Gastrocnemius medialis (tissue), 4 donors: ENCODE results near the gene MAGEF1. TPM values are rescaled to one million over a fixed set of nuclear protein-coding genes. Genes with fewer than 3 reads are reported as not detected.

Source experiments
- ATAC-seq, 2 donors: fragments of 150-250 bp; one replicate each; pipeline ENCODE4 v1.9.1; 2016
- DNase-seq, 2 donors: peaks; one replicate each; pipeline ENCODE4 v3.0.0-alpha.2; 2019
- H3K27ac ChIP-seq, 4 donors: fragments of 200-600 bp; sonication (generic); 1 replicate in 1 of 4; 2 replicates in 3 of 4; pipeline ENCODE4 v1.5.1; 2016 to 2018; ENCODE audit warnings: mild to moderate bottlenecking in 2 of 4, moderate library complexity in 1 of 4
- H3K27me3 ChIP-seq, 3 donors: fragments of 200-600 bp; sonication (generic) in 2 of 3; 1 replicate in 1 of 3; 2 replicates in 2 of 3; pipeline versions ENCODE4 v1.5.1 to v1.6.0; 2016 to 2019; ENCODE audit warnings: mild to moderate bottlenecking in 1 of 3, moderate library complexity in 1 of 3
- H3K36me3 ChIP-seq, 2 donors: fragments of 200-600 bp; sonication (generic) in 1 of 2; one replicate each; pipeline ENCODE4 v1.5.1; 2017 to 2018
- H3K4me1 ChIP-seq, 2 donors: fragments of 200-600 bp; sonication (generic) in 1 of 2; one replicate each; pipeline ENCODE4 v1.5.1; 2016 to 2017; ENCODE audit warnings: mild to moderate bottlenecking in 2 of 2
- H3K4me3 ChIP-seq, 4 donors: fragments of 200-600 bp; sonication (generic) in 3 of 4; 1 replicate in 1 of 4; 2 replicates in 3 of 4; pipeline ENCODE4 v1.5.1; 2016 to 2019; ENCODE audit warnings: mild to moderate bottlenecking in 2 of 4
- H3K9me3 ChIP-seq, 3 donors: fragments of 200-600 bp; sonication (generic) in 2 of 3; 1 replicate in 1 of 3; 2 replicates in 2 of 3; pipeline ENCODE4 v1.5.1; 2016 to 2019
- POLR2A ChIP-seq, 2 donors: fragments of 450-650 bp; IDR thresholded peaks; one replicate each; pipeline ENCODE4 v1.6.1; 2017; ENCODE audit warnings: antibody characterized with exemption in 2 of 2, mild to moderate bottlenecking in 2 of 2, moderate library complexity in 2 of 2
- in situ Hi-C, 4 donors: fragments of 200-750 bp; cut with MboI; loops; one replicate each; pipeline versions ENCODE4 v1.15.0 to v1.8.0; 2017; ENCODE audit warnings: low sequenced_read_pairs in 4 of 4
- intact Hi-C: fragments of 100-400 bp; cut with DNase I; formaldehyde crosslinking; loops from one replicate; pipeline ENCODE4 v1.15.1; 2023; ENCODE audit warnings: low total_unique reads
- total RNA-seq, 4 donors: library from RNA; depleted of rRNA; stranded (reverse); fragments of >200 nt; gene quantifications; one replicate each; pipeline versions ENCODE4 v1.1.0 to v1.2.3, GENCODE V29; 2016
- TF ChIP-seq, protein P1 (sequence below), 5 experiments: fragments of 450-650 bp in 3 of 5; fragments of 200-600 bp in 2 of 5; sonication (generic) in 2 of 5; IDR thresholded peaks in 4 of 5; conservative IDR thresholded peaks in 1 of 5; 1 replicate in 4 of 5; 2 replicates in 1 of 5; pipeline ENCODE4 v1.5.1; 2016 to 2019; ENCODE audit warnings: antibody characterized with exemption in 5 of 5, mild to moderate bottlenecking in 3 of 5, moderate library complexity in 3 of 5

MAGEF1 gene
- total RNA-seq, 4 donors from 2014 or later: 9.5 to 19.9 (median 14.8) TPM

DNA sequence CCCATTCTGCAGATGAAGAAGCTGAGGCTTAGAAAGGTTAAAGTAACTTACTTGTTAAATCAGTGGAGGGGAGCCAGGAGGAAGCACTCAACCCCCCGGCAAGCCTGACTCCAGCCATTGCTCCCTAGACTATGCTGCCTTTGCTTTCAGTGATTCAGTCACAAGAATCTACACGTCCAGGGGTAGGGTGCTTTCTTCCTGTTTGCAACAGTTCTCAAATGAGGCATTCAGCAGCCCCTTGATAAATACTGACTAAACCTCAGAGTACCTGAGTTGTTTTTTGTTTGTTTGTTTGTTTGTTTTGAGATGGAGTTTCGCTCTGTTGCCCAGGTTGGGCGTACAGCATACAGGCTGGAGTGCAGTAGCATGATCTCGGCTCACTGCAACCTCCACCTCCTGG lies 28.6 kb downstream of the MAGEF1 start:
- Histone ChIP-seq H3K36me3 (no peaks in the 10 kb centered on the region), H3K4me1 (peaks cover 11 to 13% of the 10 kb centered on the region in 2 donors), H3K27me3 (no peaks in the 10 kb centered on the region), H3K27ac (no peak overlapping the region), H3K9me3 (no peaks in the 10 kb centered on the region), H3K4me3 (no peak overlapping the region)
- in situ Hi-C loops: no loop called here
- no peak for DNase-seq
- no peak for TF ChIP-seq POLR2A (IDR thresholded peaks at IDR 0.05)
- TF ChIP-seq, protein P1, sequence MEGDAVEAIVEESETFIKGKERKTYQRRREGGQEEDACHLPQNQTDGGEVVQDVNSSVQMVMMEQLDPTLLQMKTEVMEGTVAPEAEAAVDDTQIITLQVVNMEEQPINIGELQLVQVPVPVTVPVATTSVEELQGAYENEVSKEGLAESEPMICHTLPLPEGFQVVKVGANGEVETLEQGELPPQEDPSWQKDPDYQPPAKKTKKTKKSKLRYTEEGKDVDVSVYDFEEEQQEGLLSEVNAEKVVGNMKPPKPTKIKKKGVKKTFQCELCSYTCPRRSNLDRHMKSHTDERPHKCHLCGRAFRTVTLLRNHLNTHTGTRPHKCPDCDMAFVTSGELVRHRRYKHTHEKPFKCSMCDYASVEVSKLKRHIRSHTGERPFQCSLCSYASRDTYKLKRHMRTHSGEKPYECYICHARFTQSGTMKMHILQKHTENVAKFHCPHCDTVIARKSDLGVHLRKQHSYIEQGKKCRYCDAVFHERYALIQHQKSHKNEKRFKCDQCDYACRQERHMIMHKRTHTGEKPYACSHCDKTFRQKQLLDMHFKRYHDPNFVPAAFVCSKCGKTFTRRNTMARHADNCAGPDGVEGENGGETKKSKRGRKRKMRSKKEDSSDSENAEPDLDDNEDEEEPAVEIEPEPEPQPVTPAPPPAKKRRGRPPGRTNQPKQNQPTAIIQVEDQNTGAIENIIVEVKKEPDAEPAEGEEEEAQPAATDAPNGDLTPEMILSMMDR (IDR thresholded peaks at IDR 0.05 in 4 of 5, conservative IDR thresholded peaks at IDR 0.05 in 1 of 5): no peak
- ATAC-seq: no peak
- intact Hi-C loops: no loop called here

DNA sequence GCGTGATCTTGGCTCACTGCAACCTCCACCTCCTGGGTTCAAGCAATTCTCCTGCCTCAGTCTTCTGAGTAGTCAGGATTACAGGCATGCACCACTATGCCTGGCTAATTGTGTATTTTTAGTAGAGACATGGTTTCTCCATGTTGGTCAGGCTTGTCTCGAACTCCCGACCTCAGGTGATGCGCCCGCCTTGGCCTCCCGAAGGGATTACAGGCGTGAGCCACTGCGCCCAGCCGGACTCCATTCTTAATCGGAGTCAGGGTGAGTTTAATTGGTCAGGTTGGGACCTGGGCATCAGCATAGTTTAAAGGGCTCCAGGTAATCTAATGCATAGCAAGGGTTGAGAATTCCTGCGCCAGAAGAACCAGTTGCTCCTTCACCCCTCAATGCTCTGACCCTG lies 29.2 kb downstream of the MAGEF1 start:
- H3K4me3 ChIP-seq: no peak overlapping the region
- TF ChIP-seq, protein P1 (IDR thresholded peaks at IDR 0.05 in 4 of 5, conservative IDR thresholded peaks at IDR 0.05 in 1 of 5): no peak
- TF ChIP-seq POLR2A (IDR thresholded peaks at IDR 0.05): no peak
- peaks cover 7 to 9% of the 10 kb centered on the region in 2 donors for H3K4me1 ChIP-seq
- intact Hi-C loops: no loop called here
- no peaks in the 10 kb centered on the region for H3K36me3 ChIP-seq
- no peak for ATAC-seq
- DNase-seq: no peak
- H3K9me3 ChIP-seq: no peaks in the 10 kb centered on the region
- H3K27ac ChIP-seq: no peak overlapping the region
- no peaks in the 10 kb centered on the region for H3K27me3 ChIP-seq
- in situ Hi-C loops: no loop called here

DNA sequence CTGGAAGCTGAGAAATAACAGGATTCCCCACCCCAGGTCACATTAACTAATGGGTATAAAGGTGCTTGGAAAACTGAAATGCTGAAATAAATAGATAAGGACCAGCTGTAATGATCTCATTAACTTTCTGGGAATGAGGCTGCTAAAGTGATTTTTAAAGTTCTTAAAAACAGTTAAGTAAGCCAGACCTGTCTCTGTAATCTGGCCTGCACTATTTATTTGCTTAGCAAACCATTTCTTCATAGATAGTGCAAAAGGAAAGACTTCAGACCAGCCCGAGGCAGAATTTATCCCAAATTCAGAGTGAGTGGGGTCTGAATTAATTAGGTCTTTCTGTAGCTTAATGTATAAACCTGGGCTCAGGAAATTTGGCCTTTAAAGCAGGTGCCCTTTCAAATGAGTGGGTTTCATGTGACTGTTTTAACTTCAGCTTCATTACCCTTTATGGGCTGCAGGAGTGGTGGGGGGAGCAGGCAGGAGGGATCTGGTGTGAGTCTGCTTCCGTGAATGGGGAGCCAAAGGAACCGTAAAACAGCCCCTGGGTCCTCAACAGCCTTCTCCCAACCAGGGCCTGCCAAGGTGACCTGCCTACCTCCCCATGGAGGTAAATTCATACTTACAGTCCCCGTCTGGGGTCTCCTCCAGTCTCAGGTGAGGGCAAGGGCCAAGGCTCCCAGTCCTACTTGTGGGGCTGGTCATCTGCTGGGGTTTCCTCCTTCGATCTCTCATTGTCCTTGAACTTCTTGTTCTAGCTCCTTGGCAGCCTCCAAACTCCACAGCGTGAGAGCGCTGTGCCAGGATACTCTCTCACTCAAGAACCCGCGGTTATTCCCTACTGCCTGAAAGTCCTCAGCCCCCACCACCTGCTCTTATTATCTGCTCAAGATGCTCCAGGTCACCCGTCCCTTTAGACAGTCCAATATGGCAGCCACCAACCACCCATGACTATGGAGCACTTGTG lies 31.2 kb downstream of the MAGEF1 start:
- DNase-seq (no peak), ATAC-seq (no peak)
- H3K4me3 ChIP-seq: no peak overlapping the region
- intact Hi-C loops: no loop called here
- in situ Hi-C loops: no loop called here
- no peaks in the 10 kb centered on the region for H3K4me1 ChIP-seq
- no peak for TF ChIP-seq POLR2A (IDR thresholded peaks at IDR 0.05)
- TF ChIP-seq, protein P1 (IDR thresholded peaks at IDR 0.05 in 4 of 5, conservative IDR thresholded peaks at IDR 0.05 in 1 of 5): no peak
- H3K27me3 ChIP-seq: no peaks in the 10 kb centered on the region
- H3K27ac ChIP-seq: no peak overlapping the region
- no peaks in the 10 kb centered on the region for H3K9me3 ChIP-seq
- no peaks in the 10 kb centered on the region for H3K36me3 ChIP-seq

DNA sequence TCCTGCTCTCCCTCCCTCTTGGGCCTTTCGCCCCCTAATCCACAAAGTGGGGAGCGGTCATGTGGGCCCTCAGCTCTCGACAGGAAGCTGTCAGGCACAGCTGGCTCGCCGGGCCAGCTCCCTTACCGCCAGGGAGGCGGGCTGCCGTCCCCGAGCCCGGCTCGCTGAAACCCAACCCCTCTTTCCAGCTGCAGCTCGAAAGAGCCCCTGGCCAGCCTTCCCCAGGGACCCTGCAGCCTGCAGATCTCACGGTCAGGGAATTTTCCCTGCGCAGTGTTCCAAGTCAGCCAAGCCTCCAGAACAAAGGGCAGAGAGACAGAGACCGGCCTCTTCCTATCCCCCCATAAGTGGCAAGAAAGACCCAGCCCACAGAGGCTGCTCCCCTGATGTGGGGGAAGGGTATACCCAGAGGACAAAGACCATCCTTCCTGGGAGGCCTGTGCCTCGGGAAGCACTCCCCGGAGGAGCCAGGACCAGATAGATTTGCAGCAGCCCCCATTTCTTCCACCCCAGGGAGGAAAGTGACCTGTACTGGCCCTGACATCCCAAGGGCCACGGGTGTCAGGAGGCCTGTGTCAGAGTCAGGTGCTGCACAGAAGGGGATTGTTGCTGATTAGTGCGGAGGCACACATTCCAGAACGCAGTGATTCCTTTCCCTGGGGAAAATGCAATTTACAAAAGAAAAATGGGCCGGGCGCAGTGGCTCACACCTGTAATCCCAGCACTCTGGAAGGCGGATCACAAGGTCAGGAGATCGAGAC lies 32.6 kb downstream of the MAGEF1 start:
- Histone ChIP-seq H3K27me3 (no peaks in the 10 kb centered on the region), H3K4me3 (no peak overlapping the region), H3K9me3 (no peaks in the 10 kb centered on the region), H3K27ac (peak overlapping the region in 1 of 4 donors; percentile 34), H3K4me1 (no peaks in the 10 kb centered on the region), H3K36me3 (no peaks in the 10 kb centered on the region)
- TF ChIP-seq, protein P1 (IDR thresholded peaks at IDR 0.05 in 4 of 5, conservative IDR thresholded peaks at IDR 0.05 in 1 of 5): no peak
- TF ChIP-seq POLR2A (IDR thresholded peaks at IDR 0.05): no peak
- intact Hi-C loops (no loop called here), in situ Hi-C loops (no loop called here)
- peak; percentile 35 to 46 for ATAC-seq
- no peak for DNase-seq
